Loucy (cell line): ENCODE measurements around the gene ZBTB32.

ENCODE experiments used
- EZH2phosphoT487 ChIP-seq: fragments of 200-600 bp; IDR thresholded peaks from 2 replicates; pipeline ENCODE4 v1.6.1; 2018; ENCODE audit warnings: antibody characterized with exemption, mild to moderate bottlenecking, moderate library complexity, borderline replicate concordance
- TF ChIP-seq, protein P1 (sequence below): fragments of 200-600 bp; sonication (generic); conservative IDR thresholded peaks from 2 replicates; pipeline ENCODE4 v1.5.1; 2014; ENCODE audit warnings: mild to moderate bottlenecking, antibody characterized with exemption, low read length

DNA sequence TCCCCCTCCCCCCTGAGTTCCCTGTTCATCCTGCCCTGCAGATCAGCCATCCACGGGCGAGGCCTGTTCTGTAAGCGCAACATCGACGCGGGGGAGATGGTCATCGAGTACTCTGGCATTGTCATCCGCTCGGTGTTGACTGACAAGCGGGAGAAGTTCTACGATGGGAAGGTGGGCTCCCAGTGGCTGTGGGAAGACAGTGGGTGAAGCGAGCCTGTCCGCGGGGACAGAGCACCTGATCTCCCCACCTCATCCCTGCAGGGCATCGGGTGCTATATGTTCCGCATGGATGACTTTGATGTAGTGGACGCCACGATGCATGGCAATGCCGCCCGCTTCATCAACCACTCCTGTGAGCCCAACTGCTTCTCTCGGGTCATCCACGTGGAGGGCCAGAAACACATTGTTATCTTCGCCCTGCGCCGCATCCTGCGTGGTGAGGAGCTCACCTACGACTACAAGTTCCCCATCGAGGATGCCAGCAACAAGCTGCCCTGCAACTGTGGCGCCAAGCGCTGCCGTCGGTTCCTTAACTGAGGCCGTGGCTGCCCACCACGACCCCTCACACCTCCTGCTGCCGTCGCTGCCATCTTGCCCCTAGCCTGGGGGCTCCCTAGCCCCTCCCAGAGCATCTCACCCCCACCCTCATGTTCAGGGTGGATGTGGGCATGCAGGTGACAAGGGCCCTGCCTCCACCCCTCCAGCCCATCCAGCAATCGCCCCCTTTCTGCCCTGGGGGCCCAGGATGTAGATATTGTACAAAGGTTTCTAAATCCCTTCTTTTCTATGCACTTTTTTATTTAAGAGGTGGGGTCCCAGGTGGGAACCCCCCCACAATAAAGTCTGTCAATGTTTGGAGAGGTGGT lies 33.9 kb downstream of the ZBTB32 start:
- TF ChIP-seq, protein P1, sequence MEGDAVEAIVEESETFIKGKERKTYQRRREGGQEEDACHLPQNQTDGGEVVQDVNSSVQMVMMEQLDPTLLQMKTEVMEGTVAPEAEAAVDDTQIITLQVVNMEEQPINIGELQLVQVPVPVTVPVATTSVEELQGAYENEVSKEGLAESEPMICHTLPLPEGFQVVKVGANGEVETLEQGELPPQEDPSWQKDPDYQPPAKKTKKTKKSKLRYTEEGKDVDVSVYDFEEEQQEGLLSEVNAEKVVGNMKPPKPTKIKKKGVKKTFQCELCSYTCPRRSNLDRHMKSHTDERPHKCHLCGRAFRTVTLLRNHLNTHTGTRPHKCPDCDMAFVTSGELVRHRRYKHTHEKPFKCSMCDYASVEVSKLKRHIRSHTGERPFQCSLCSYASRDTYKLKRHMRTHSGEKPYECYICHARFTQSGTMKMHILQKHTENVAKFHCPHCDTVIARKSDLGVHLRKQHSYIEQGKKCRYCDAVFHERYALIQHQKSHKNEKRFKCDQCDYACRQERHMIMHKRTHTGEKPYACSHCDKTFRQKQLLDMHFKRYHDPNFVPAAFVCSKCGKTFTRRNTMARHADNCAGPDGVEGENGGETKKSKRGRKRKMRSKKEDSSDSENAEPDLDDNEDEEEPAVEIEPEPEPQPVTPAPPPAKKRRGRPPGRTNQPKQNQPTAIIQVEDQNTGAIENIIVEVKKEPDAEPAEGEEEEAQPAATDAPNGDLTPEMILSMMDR, result no peak
- TF ChIP-seq EZH2phosphoT487, result no peak
